Measurements from ENCODE around the gene CBLL1.

Gene CBLL1

DNA sequence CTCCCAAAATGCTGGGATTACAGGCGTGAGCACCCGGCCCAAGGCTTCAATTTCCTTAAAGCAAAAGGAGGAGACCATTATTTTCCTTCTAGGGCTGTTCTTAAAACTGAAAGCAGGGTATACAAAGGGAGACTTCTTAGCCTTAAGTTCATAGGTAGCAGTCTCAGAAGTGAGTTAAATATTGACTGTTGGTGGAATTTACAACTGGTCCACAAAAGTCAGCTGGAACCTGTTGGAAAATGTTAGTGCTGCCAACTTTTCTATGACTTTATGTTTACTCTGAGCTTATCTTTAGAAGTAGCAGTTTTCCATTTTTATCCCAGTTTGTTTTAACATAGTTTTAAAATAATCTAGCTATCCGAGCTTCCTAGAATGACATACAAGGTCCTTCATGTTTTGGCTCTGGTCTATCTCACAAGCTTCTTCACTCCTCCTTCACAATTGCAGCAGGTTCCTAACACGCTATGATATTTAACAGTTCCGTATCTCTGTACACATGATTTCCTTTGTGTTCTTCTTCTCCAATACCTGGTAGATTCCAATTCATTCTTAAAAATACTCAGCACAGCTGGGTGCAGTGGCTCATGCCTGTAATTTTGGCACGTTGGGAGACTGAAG is 55.8 kb downstream of the CBLL1 start:
- in situ Hi-C loops (cut with MboI; ENCODE audit: low pct_unique_long_range_greater_than_20kb, low sequenced_read_pairs), result no loop called here

GRCh38 chr7:107803009-107803610 is 59.2 kb downstream of the CBLL1 start, which contains the start of gene SLC26A3:
Gene SLC26A3 (minus strand): TSS chr7:107803223. CDS start chr7:107794509, 8,714 bp downstream.
- in situ Hi-C loops (cut with MboI; ENCODE audit: low pct_unique_long_range_greater_than_20kb, low sequenced_read_pairs), result no loop called here
- no peak for DNase-seq

More for the DNA sequence above, 55.8 kb downstream of the CBLL1 start:
- DNase-seq, result no peak

DNA sequence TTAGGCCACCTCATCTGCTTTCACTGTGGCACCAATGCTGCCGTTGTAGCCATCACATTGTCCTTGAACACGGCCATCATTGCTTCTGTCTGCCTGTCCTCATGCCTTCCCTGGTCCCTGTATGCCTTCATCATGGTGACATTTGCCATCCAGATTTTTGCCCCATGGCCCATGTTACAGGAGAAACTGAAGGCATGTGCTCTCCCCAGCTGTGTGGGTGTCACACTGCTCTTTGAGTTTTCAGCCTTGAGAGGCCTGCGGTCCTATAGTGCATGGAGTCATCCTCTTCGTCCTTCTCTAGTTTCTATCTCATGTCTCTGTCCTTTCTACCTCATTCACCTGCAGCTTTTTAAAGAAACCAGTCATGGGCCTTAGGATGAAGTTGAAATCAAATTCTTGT is 65.2 kb downstream of the CBLL1 start:
- in situ Hi-C loops (cut with MboI; ENCODE audit: low pct_unique_long_range_greater_than_20kb, low sequenced_read_pairs), result no loop called here

GRCh38 chr7:107810626-107811025 is 66.7 kb downstream of the CBLL1 start:
- in situ Hi-C loops (cut with MboI; ENCODE audit: low pct_unique_long_range_greater_than_20kb, low sequenced_read_pairs), result no loop called here

More for the DNA sequence above, 65.2 kb downstream of the CBLL1 start:
- no peak for DNase-seq

More at GRCh38 chr7:107810626-107811025, 66.7 kb downstream of the CBLL1 start:
- DNase-seq, result no peak
